Kidney (tissue), 14 donors: ENCODE data around the gene COL4A4. TPM values are rescaled to one million over a fixed set of nuclear protein-coding genes. Genes with fewer than 3 reads are reported as not detected.

Source experiments
- DNase-seq, 5 donors: peaks; one replicate each; pipeline ENCODE4 v3.0.0-alpha.2; 2013 to 2020
- FAIRE-seq: peaks from 2 replicates; lab custom pipeline; 2012; peaks lifted over from hg19 to GRCh38; lab: Jason Lieb, UNC
- H3K27ac ChIP-seq, 2 donors: one replicate each; pipeline ENCODE4 v1.7.0; 2013; ENCODE audit warnings: low read depth in 2 of 2, low read length in 2 of 2, inconsistent platforms in 1 of 2
- H3K27me3 ChIP-seq: one replicate; pipeline ENCODE4 v1.7.1; 2013; ENCODE audit warnings: low read length, inconsistent platforms; ENCODE audit not compliant: control insufficient read depth, insufficient read depth
- H3K36me3 ChIP-seq, 3 donors: one replicate each; pipeline versions ENCODE4 v1.7.0 to v1.7.1; 2013; ENCODE audit warnings: low read length in 3 of 3, control low read depth in 1 of 3, inconsistent platforms in 1 of 3; ENCODE audit not compliant: insufficient read depth in 3 of 3, control insufficient read depth in 2 of 3
- H3K4me1 ChIP-seq, 3 donors: one replicate each; pipeline versions ENCODE4 v1.7.0 to v1.7.1; 2013; ENCODE audit warnings: low read length in 3 of 3, inconsistent platforms in 1 of 3, low read depth in 1 of 3; ENCODE audit not compliant: control insufficient read depth in 2 of 3, insufficient read depth in 2 of 3
- H3K4me3 ChIP-seq, 3 donors: one replicate each; pipeline versions ENCODE4 v1.7.0 to v1.8.1; 2013; ENCODE audit warnings: low read length in 3 of 3, control low read depth in 1 of 3, inconsistent platforms in 1 of 3
- H3K9ac ChIP-seq, 3 donors: one replicate each; pipeline versions ENCODE4 v1.7.0 to v1.7.1; 2013; ENCODE audit warnings: low read length in 3 of 3, control low read depth in 1 of 3, inconsistent platforms in 1 of 3
- H3K9me3 ChIP-seq, 3 donors: one replicate each; pipeline versions ENCODE4 v1.7.0 to v1.7.1; 2013; ENCODE audit warnings: low read length in 3 of 3, control low read depth in 1 of 3, inconsistent platforms in 1 of 3; ENCODE audit not compliant: control insufficient read depth in 2 of 3, insufficient read depth in 1 of 3
- intact Hi-C: fragments of 100-400 bp; cut with DNase I; formaldehyde crosslinking; loops from one replicate; pipeline ENCODE4 v1.11.1; 2022
- polyA plus RNA-seq: library from polyadenylated mRNA; stranded (reverse); fragments of 350-450 nt; fragmentation: Illumina TruSeq; extraction: RNeasy Lipid Tissue Mini Kit (QIAGEN cat#74804); gene quantifications from one replicate; pipeline ENCODE4 v1.2.3, GENCODE V29; 2014; ENCODE audit warnings: low read depth, low replicate concordance; ENCODE audit not compliant: insufficient read depth
- total RNA-seq: library from RNA; stranded (reverse); fragmentation: NEBNext Ultra II Directional; extraction: Animal tissue kit (Norgen Biotek cat#: 25700); gene quantifications from one replicate; pipeline ENCODE4 v1.2.1, GENCODE V29; 2021
- TF ChIP-seq, protein P1 (sequence below): IDR thresholded peaks from 3 replicates; pipeline ENCODE4 v1.5.1; 2012; ENCODE audit warnings: mild to moderate bottlenecking, moderate library complexity, borderline replicate concordance; ENCODE audit not compliant: insufficient read depth; ENCODE audit errors: extremely low read depth
- donor health status: control.
- donor health status: control.
- donor health status: control.
- donor health status: control.
- donor health status: control.
- donor health status: DM: yes; HTN: yes; CAD: no.
- donor health status: Normal renal cell carcinoma (clear cell type).

Gene COL4A4
- total and polyA plus RNA-seq, 2 donors from 2014 or later: 7.2 to 53.3 TPM

DNA sequence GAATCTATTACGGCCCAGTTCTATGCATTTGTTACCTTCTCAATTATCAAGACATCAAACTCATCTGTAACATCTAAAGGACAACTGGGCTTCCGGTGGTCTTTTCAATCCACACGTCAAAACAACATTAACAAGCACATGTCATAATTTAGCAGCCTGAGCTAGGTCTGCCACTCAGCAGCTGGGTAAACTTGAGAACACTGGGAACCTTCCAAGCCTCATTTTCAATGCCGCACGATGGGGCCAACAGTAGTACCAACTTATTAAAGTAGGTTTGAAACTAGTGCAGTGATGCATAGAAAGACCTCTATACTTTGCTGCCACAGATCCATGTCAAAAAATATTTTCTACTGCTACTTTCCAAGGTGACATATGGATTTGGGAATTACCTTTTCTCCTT, 60.4 kb downstream of the COL4A4 start:
- Histone ChIP-seq H3K27me3 (no peaks in the 10 kb centered on the region), H3K4me3 (no peak overlapping the region), H3K9ac (no peak overlapping the region), H3K4me1 (peaks cover 0 to 1% (median 0%) of the 10 kb centered on the region in 3 donors), H3K36me3 (peaks cover 0 to 5% (median under 1%) of the 10 kb centered on the region in 3 donors), H3K27ac (no peak overlapping the region), H3K9me3 (no peaks in the 10 kb centered on the region)
- no peak for DNase-seq
- intact Hi-C loops: no loop called here
- TF ChIP-seq, protein P1, sequence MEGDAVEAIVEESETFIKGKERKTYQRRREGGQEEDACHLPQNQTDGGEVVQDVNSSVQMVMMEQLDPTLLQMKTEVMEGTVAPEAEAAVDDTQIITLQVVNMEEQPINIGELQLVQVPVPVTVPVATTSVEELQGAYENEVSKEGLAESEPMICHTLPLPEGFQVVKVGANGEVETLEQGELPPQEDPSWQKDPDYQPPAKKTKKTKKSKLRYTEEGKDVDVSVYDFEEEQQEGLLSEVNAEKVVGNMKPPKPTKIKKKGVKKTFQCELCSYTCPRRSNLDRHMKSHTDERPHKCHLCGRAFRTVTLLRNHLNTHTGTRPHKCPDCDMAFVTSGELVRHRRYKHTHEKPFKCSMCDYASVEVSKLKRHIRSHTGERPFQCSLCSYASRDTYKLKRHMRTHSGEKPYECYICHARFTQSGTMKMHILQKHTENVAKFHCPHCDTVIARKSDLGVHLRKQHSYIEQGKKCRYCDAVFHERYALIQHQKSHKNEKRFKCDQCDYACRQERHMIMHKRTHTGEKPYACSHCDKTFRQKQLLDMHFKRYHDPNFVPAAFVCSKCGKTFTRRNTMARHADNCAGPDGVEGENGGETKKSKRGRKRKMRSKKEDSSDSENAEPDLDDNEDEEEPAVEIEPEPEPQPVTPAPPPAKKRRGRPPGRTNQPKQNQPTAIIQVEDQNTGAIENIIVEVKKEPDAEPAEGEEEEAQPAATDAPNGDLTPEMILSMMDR: no peak
- no peak for FAIRE-seq

GRCh38 chr2:227099340-227099739, 64.7 kb downstream of the COL4A4 start:
- peaks cover 0 to 7% (median 0%) of the 10 kb centered on the region in 3 donors for H3K36me3 ChIP-seq
- no peak overlapping the region for H3K4me3 ChIP-seq
- no peak overlapping the region for H3K9ac ChIP-seq
- no peak overlapping the region for H3K27ac ChIP-seq
- H3K9me3 ChIP-seq: no peaks in the 10 kb centered on the region
- DNase-seq (no peak), FAIRE-seq (no peak)
- peaks cover 0 to 5% (median 4%) of the 10 kb centered on the region in 3 donors for H3K4me1 ChIP-seq
- TF ChIP-seq, protein P1: no peak
- intact Hi-C loops: no loop called here
- H3K27me3 ChIP-seq: no peaks in the 10 kb centered on the region

DNA sequence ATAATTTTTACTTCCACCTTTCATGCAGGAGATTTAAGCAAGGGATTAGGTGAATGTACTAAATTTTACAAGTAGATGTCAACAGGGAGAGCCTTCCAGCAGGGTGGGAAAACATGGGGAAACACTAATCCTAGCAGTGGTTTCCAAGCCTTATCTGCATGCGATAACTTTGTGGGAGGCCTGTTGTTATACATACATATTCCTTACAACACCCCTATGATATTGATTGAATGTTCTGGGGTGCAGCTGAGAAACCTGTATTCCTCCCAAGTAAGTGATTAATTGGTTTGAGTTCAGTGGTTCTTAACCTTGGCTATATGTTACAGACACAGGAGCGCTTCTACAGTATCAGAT, 65.9 kb downstream of the COL4A4 start:
- peaks cover 0 to 5% (median 4%) of the 10 kb centered on the region in 3 donors for H3K4me1 ChIP-seq
- no peak overlapping the region for H3K4me3 ChIP-seq
- no peaks in the 10 kb centered on the region for H3K9me3 ChIP-seq
- TF ChIP-seq, protein P1: no peak
- H3K36me3 ChIP-seq: peaks cover 0 to 7% (median 0%) of the 10 kb centered on the region in 3 donors
- H3K9ac ChIP-seq: no peak overlapping the region
- no peak for FAIRE-seq
- H3K27ac ChIP-seq: peak overlapping the region in 1 of 2 donors; percentile 14
- intact Hi-C loops: no loop called here
- H3K27me3 ChIP-seq: no peaks in the 10 kb centered on the region
- DNase-seq: peak in 2 of 5 donors; percentile 40 to 51
